ENCODE measurements around the gene ST3GAL2.

Gene ST3GAL2

GRCh38 chr16:70437582-70438557, 1.0 kb downstream of the ST3GAL2 start:
- Histone ChIP-seq H3K36me3 (ENCODE audit: control insufficient read depth in 5 of 5, insufficient read depth in 5 of 5, low read length in 5 of 5) (peaks cover 0 to 5% (median 0%) of the 10 kb centered on the region in 5 donors), H3K4me3 (ENCODE audit: low read depth in 1 of 5, low read length in 5 of 5) (peak overlapping the region; percentile 73 to 94 (median 77)), H3K9ac (ENCODE audit: low read length in 5 of 5) (peak overlapping the region; percentile 42 to 86 (median 75)), H3K9me3 (ENCODE audit: control insufficient read depth in 5 of 5, low read length in 5 of 5) (no peaks in the 10 kb centered on the region), H3K27me3 (ENCODE audit: control insufficient read depth in 5 of 5, insufficient read depth in 4 of 5, low read length in 5 of 5) (no peaks in the 10 kb centered on the region), H3K4me1 (ENCODE audit: control insufficient read depth in 5 of 5, insufficient read depth in 5 of 5, low read length in 5 of 5) (peaks cover 18 to 48% (median 46%) of the 10 kb centered on the region in 5 donors), H3K27ac (ENCODE audit: low read depth, low read length) (peak overlapping the region; percentile 42)

GRCh38 chr16:70437017-70437581, 1.8 kb downstream of the ST3GAL2 start:
- Histone ChIP-seq H3K36me3 (ENCODE audit: control insufficient read depth in 5 of 5, insufficient read depth in 5 of 5, low read length in 5 of 5) (peaks cover 0 to 5% (median 0%) of the 10 kb centered on the region in 5 donors), H3K9me3 (ENCODE audit: control insufficient read depth in 5 of 5, low read length in 5 of 5) (no peaks in the 10 kb centered on the region), H3K27me3 (ENCODE audit: control insufficient read depth in 5 of 5, insufficient read depth in 4 of 5, low read length in 5 of 5) (no peaks in the 10 kb centered on the region), H3K4me1 (ENCODE audit: control insufficient read depth in 5 of 5, insufficient read depth in 5 of 5, low read length in 5 of 5) (peaks cover 24 to 56% (median 54%) of the 10 kb centered on the region in 5 donors), H3K9ac (ENCODE audit: low read length in 5 of 5) (peak overlapping the region in 3 of 5 donors; percentile 11 to 65 (median 26)), H3K4me3 (ENCODE audit: low read depth in 1 of 5, low read length in 5 of 5) (peak overlapping the region in 4 of 5 donors; percentile 73 to 94 (median 80)), H3K27ac (ENCODE audit: low read depth, low read length) (peak overlapping the region; percentile 42)

GRCh38 chr16:70434484-70435260, 4.2 kb downstream of the ST3GAL2 start:
- no peak overlapping the region for H3K27ac ChIP-seq (ENCODE audit: low read depth, low read length)
- no peak overlapping the region for H3K9ac ChIP-seq (ENCODE audit: low read length in 5 of 5)
- H3K4me1 ChIP-seq (ENCODE audit: control insufficient read depth in 5 of 5, insufficient read depth in 5 of 5, low read length in 5 of 5): peaks cover 27 to 74% (median 72%) of the 10 kb centered on the region in 5 donors
- peaks cover 0 to 5% (median 0%) of the 10 kb centered on the region in 5 donors for H3K36me3 ChIP-seq (ENCODE audit: control insufficient read depth in 5 of 5, insufficient read depth in 5 of 5, low read length in 5 of 5)
- no peaks in the 10 kb centered on the region for H3K27me3 ChIP-seq (ENCODE audit: control insufficient read depth in 5 of 5, insufficient read depth in 4 of 5, low read length in 5 of 5)
- no peak overlapping the region for H3K4me3 ChIP-seq (ENCODE audit: low read depth in 1 of 5, low read length in 5 of 5)
- no peaks in the 10 kb centered on the region for H3K9me3 ChIP-seq (ENCODE audit: control insufficient read depth in 5 of 5, low read length in 5 of 5)

GRCh38 chr16:70433458-70434103, 5.3 kb downstream of the ST3GAL2 start:
- Histone ChIP-seq H3K36me3 (ENCODE audit: control insufficient read depth in 5 of 5, insufficient read depth in 5 of 5, low read length in 5 of 5) (peaks cover 0 to 5% (median 0%) of the 10 kb centered on the region in 5 donors), H3K27me3 (ENCODE audit: control insufficient read depth in 5 of 5, insufficient read depth in 4 of 5, low read length in 5 of 5) (no peaks in the 10 kb centered on the region), H3K27ac (ENCODE audit: low read depth, low read length) (peak overlapping the region; percentile 63), H3K4me1 (ENCODE audit: control insufficient read depth in 5 of 5, insufficient read depth in 5 of 5, low read length in 5 of 5) (peaks cover 32 to 78% (median 76%) of the 10 kb centered on the region in 5 donors), H3K9ac (ENCODE audit: low read length in 5 of 5) (peak overlapping the region in 3 of 5 donors; percentile 33 to 60 (median 48)), H3K9me3 (ENCODE audit: control insufficient read depth in 5 of 5, low read length in 5 of 5) (no peaks in the 10 kb centered on the region), H3K4me3 (ENCODE audit: low read depth in 1 of 5, low read length in 5 of 5) (peak overlapping the region in 3 of 5 donors; percentile 7 to 28 (median 27))

- H3K4me1 ChIP-seq (ENCODE audit: control insufficient read depth in 5 of 5, insufficient read depth in 5 of 5, low read length in 5 of 5): peaks cover 36 to 79% (median 77%) of the 10 kb centered on the region in 5 donors
- peaks cover 0 to 5% (median 0%) of the 10 kb centered on the region in 5 donors for H3K36me3 ChIP-seq (ENCODE audit: control insufficient read depth in 5 of 5, insufficient read depth in 5 of 5, low read length in 5 of 5)
- H3K9me3 ChIP-seq (ENCODE audit: control insufficient read depth in 5 of 5, low read length in 5 of 5): no peaks in the 10 kb centered on the region
- H3K27me3 ChIP-seq (ENCODE audit: control insufficient read depth in 5 of 5, insufficient read depth in 4 of 5, low read length in 5 of 5): no peaks in the 10 kb centered on the region
- peak overlapping the region in 3 of 5 donors; percentile 7 to 28 (median 27) for H3K4me3 ChIP-seq (ENCODE audit: low read depth in 1 of 5, low read length in 5 of 5)
- H3K27ac ChIP-seq (ENCODE audit: low read depth, low read length): peak overlapping the region; percentile 63
- peak overlapping the region in 2 of 5 donors; percentile 28 to 33 for H3K9ac ChIP-seq (ENCODE audit: low read length in 5 of 5)
These were observed 6.0 kb downstream of the ST3GAL2 start for GRCh38 chr16:70432723-70433457.

GRCh38 chr16:70432356-70432722, 6.6 kb downstream of the ST3GAL2 start:
- Histone ChIP-seq H3K4me1 (ENCODE audit: control insufficient read depth in 5 of 5, insufficient read depth in 5 of 5, low read length in 5 of 5) (peaks cover 36 to 79% (median 77%) of the 10 kb centered on the region in 5 donors), H3K9ac (ENCODE audit: low read length in 5 of 5) (no peak overlapping the region), H3K27me3 (ENCODE audit: control insufficient read depth in 5 of 5, insufficient read depth in 4 of 5, low read length in 5 of 5) (no peaks in the 10 kb centered on the region), H3K27ac (ENCODE audit: low read depth, low read length) (peak overlapping the region; percentile 63), H3K4me3 (ENCODE audit: low read depth in 1 of 5, low read length in 5 of 5) (peak overlapping the region in 1 of 5 donors; percentile 28), H3K9me3 (ENCODE audit: control insufficient read depth in 5 of 5, low read length in 5 of 5) (no peaks in the 10 kb centered on the region), H3K36me3 (ENCODE audit: control insufficient read depth in 5 of 5, insufficient read depth in 5 of 5, low read length in 5 of 5) (peaks cover 0 to 5% (median 0%) of the 10 kb centered on the region in 5 donors)

- H3K36me3 ChIP-seq (ENCODE audit: control insufficient read depth in 5 of 5, insufficient read depth in 5 of 5, low read length in 5 of 5): peaks cover 0 to 5% (median 0%) of the 10 kb centered on the region in 5 donors
- H3K27ac ChIP-seq (ENCODE audit: low read depth, low read length): peak overlapping the region; percentile 85
- H3K9ac ChIP-seq (ENCODE audit: low read length in 5 of 5): peak overlapping the region in 2 of 5 donors; percentile 26 to 51
- H3K4me3 ChIP-seq (ENCODE audit: low read depth in 1 of 5, low read length in 5 of 5): peak overlapping the region in 1 of 5 donors; percentile 37
- H3K4me1 ChIP-seq (ENCODE audit: control insufficient read depth in 5 of 5, insufficient read depth in 5 of 5, low read length in 5 of 5): peaks cover 35 to 74% (median 70%) of the 10 kb centered on the region in 5 donors
- H3K27me3 ChIP-seq (ENCODE audit: control insufficient read depth in 5 of 5, insufficient read depth in 4 of 5, low read length in 5 of 5): no peaks in the 10 kb centered on the region
- H3K9me3 ChIP-seq (ENCODE audit: control insufficient read depth in 5 of 5, low read length in 5 of 5): no peaks in the 10 kb centered on the region
These were observed 8.0 kb downstream of the ST3GAL2 start for GRCh38 chr16:70430667-70431536.

- Histone ChIP-seq H3K9ac (ENCODE audit: low read length in 5 of 5) (peak overlapping the region in 2 of 5 donors; percentile 26 to 64), H3K4me1 (ENCODE audit: control insufficient read depth in 5 of 5, insufficient read depth in 5 of 5, low read length in 5 of 5) (peaks cover 35 to 74% (median 70%) of the 10 kb centered on the region in 5 donors), H3K27ac (ENCODE audit: low read depth, low read length) (peak overlapping the region; percentile 85)
These were observed 8.8 kb downstream of the ST3GAL2 start for GRCh38 chr16:70429888-70430666.

More at GRCh38 chr16:70429888-70430666, 8.8 kb downstream of the ST3GAL2 start:
- Histone ChIP-seq H3K36me3 (ENCODE audit: control insufficient read depth in 5 of 5, insufficient read depth in 5 of 5, low read length in 5 of 5) (peaks cover 0 to 5% (median 0%) of the 10 kb centered on the region in 5 donors), H3K9me3 (ENCODE audit: control insufficient read depth in 5 of 5, low read length in 5 of 5) (no peaks in the 10 kb centered on the region), H3K4me3 (ENCODE audit: low read depth in 1 of 5, low read length in 5 of 5) (peak overlapping the region in 1 of 5 donors; percentile 37), H3K27me3 (ENCODE audit: control insufficient read depth in 5 of 5, insufficient read depth in 4 of 5, low read length in 5 of 5) (no peaks in the 10 kb centered on the region)
